Umbilical cord (tissue), 2 donors: Measurements from ENCODE around the gene LRP1B. TPM values are rescaled to one million over a fixed set of nuclear protein-coding genes. Genes with fewer than 3 reads are reported as not detected.

Experiments
- DNase-seq: peaks from one replicate; pipeline ENCODE4 v3.0.0-alpha.2; 2015; ENCODE audit warnings: low spot score
- total RNA-seq: library from RNA; depleted of rRNA; stranded (reverse); fragments of >200 nt; gene quantifications from one replicate; pipeline ENCODE4 v1.2.3, GENCODE V29; 2014; ENCODE audit warnings: low replicate concordance; ENCODE audit not compliant: insufficient read depth

The LRP1B gene
- total RNA-seq, 1 donor from 2014 or later, result 0.96 TPM

- DNase-seq, result peak; percentile 55
These were observed 675.5 kb downstream of the LRP1B start for GRCh38 chr2:141455211-141455826.

GRCh38 chr2:141440072-141440635 is 690.7 kb downstream of the LRP1B start:
- DNase-seq, result no peak

GRCh38 chr2:141439524-141439923 is 691.3 kb downstream of the LRP1B start:
- no peak for DNase-seq

- no peak for DNase-seq
These were observed 692.3 kb downstream of the LRP1B start for GRCh38 chr2:141438536-141438935.

GRCh38 chr2:141437521-141437920 is 693.3 kb downstream of the LRP1B start:
- no peak for DNase-seq

- no peak for DNase-seq
These were observed 707.7 kb downstream of the LRP1B start for GRCh38 chr2:141423124-141423523.

- no peak for DNase-seq
These were observed 713.5 kb downstream of the LRP1B start for GRCh38 chr2:141417246-141417797.

- no peak for DNase-seq
These were observed 719.4 kb downstream of the LRP1B start for GRCh38 chr2:141411419-141411818.

- DNase-seq, result no peak
These were observed 731.5 kb downstream of the LRP1B start for GRCh38 chr2:141399270-141399669.

- peak; percentile 28 for DNase-seq
These were observed 737.6 kb downstream of the LRP1B start for GRCh38 chr2:141393214-141393545.

GRCh38 chr2:141392517-141393213 is 738.2 kb downstream of the LRP1B start:
- DNase-seq, result peak; percentile 94

GRCh38 chr2:141386168-141386567 is 744.6 kb downstream of the LRP1B start:
- DNase-seq, result no peak

GRCh38 chr2:141384676-141385075 is 746.1 kb downstream of the LRP1B start:
- DNase-seq, result no peak

- no peak for DNase-seq
These were observed 748.9 kb downstream of the LRP1B start for GRCh38 chr2:141381946-141382345.

- DNase-seq, result peak; percentile 47
These were observed 750.5 kb downstream of the LRP1B start for GRCh38 chr2:141380008-141380979.

- DNase-seq, result peak; percentile 75
These were observed 766.0 kb downstream of the LRP1B start for GRCh38 chr2:141364821-141365220.

- no peak for DNase-seq
These were observed 768.5 kb downstream of the LRP1B start for GRCh38 chr2:141362311-141362710.

- no peak for DNase-seq
These were observed 782.3 kb downstream of the LRP1B start for GRCh38 chr2:141348481-141348880.

GRCh38 chr2:141341444-141341843 is 789.4 kb downstream of the LRP1B start:
- peak; percentile 72 for DNase-seq

- DNase-seq, result no peak
These were observed 799.7 kb downstream of the LRP1B start for GRCh38 chr2:141331127-141331526.

- DNase-seq, result no peak
These were observed 800.9 kb downstream of the LRP1B start for GRCh38 chr2:141329964-141330363.

- DNase-seq, result no peak
These were observed 807.2 kb downstream of the LRP1B start for GRCh38 chr2:141323571-141323970.
